ENCODE data around the gene LASP1.

LASP1 gene

DNA sequence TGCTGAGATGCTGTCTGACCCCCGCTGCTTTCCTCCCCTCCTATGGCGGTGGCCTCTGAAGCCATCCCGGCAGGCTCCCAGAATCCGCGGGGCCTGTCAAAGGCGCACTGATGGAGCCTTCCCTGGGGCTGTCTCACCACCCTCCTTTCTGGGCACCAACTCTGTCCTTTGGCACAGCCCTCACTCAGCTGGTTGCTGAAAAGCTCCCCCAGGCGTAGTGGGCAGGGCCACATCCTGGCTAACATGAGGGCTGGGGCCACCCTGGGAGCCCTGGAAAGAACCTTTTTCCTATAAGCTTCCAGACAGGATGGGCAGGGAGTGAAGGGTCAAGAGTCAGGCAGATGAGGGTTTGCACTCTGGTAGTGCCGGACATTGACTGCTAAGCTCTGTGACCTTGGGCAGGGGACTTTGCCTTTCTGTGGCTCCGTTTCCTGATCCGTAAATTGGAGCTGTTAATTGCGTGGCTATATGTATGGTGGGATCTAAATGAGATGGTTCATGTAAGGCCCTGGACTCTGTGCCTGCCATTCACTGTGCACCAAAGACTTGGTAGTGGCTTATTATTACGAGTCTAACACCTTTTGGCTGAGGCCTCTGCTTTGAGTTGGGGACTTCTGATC is 27.9 kb downstream of the LASP1 start:
- Histone ChIP-seq H3K27me3 (no peaks in the 10 kb centered on the region), H3K4me1 (peaks cover 21% of the 10 kb centered on the region), H3K4me3 (ENCODE audit: low read depth, low read length) (no peak overlapping the region), H3K9me3 (no peaks in the 10 kb centered on the region), H3K36me3 (no peaks in the 10 kb centered on the region)
- DNase-seq = no peak
- TF ChIP-seq, protein P1, sequence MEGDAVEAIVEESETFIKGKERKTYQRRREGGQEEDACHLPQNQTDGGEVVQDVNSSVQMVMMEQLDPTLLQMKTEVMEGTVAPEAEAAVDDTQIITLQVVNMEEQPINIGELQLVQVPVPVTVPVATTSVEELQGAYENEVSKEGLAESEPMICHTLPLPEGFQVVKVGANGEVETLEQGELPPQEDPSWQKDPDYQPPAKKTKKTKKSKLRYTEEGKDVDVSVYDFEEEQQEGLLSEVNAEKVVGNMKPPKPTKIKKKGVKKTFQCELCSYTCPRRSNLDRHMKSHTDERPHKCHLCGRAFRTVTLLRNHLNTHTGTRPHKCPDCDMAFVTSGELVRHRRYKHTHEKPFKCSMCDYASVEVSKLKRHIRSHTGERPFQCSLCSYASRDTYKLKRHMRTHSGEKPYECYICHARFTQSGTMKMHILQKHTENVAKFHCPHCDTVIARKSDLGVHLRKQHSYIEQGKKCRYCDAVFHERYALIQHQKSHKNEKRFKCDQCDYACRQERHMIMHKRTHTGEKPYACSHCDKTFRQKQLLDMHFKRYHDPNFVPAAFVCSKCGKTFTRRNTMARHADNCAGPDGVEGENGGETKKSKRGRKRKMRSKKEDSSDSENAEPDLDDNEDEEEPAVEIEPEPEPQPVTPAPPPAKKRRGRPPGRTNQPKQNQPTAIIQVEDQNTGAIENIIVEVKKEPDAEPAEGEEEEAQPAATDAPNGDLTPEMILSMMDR (IDR thresholded peaks at IDR 0.05; ENCODE audit: low read depth, low read length) = no peak

GRCh38 chr17:38898291-38898679 is 28.4 kb downstream of the LASP1 start:
- Histone ChIP-seq H3K27me3 (no peaks in the 10 kb centered on the region), H3K9me3 (no peaks in the 10 kb centered on the region), H3K4me1 (peaks cover 21% of the 10 kb centered on the region), H3K4me3 (ENCODE audit: low read depth, low read length) (no peak overlapping the region), H3K36me3 (no peaks in the 10 kb centered on the region)
- TF ChIP-seq, protein P1 (IDR thresholded peaks at IDR 0.05; ENCODE audit: low read depth, low read length) = no peak
- no peak for DNase-seq

DNA sequence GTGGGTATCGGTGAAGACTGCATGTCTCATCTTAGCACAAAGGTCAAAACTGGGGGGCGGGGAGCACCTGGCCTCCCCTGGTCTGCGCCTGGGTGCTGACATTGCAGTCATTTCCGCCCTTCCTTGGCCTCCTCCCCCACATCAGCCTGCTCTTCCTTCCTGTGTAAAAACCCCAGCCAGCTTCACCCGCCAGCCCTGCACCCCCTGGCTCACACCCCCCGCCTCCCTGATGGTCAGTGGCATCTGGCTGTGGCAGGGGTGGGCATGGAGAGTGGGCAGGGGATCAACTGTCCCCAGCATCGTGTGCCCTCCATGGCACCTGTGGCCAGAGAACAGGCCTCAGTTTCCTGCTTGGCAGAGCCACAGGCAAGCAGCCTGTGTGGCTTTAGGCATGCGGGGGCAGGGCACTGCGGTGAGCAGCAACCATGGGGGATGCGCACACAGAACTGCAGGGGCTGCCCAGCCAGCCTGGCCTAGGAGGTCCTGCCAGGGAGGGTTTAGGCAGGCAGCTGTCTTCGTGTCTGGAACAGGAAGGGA is 29.0 kb downstream of the LASP1 start:
- DNase-seq = no peak
- H3K4me1 ChIP-seq = peaks cover 21% of the 10 kb centered on the region
- no peaks in the 10 kb centered on the region for H3K9me3 ChIP-seq
- TF ChIP-seq, protein P1 (IDR thresholded peaks at IDR 0.05; ENCODE audit: low read depth, low read length) = no peak
- H3K4me3 ChIP-seq (ENCODE audit: low read depth, low read length) = no peak overlapping the region
- H3K27me3 ChIP-seq = no peaks in the 10 kb centered on the region
- H3K36me3 ChIP-seq = no peaks in the 10 kb centered on the region

DNA sequence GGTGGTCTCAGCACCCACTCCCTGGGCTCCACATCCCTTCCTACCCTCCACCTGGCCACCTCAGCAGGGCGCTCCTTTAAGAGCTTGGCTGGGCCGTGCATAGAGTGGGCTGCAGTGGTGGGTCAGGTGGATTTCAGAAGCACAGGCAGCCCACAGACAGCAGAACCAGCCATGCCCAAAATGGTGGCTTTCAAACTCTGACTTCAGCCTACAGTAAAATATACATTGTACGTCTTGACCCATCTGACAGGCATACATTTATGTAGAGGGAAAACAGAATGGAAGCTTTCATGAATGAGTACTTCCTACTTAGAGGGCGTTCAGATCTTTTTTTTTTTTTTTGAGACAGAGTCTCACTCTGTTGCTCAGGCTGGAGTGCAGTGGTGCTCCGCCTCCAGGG is 29.6 kb downstream of the LASP1 start:
- TF ChIP-seq, protein P1 (IDR thresholded peaks at IDR 0.05; ENCODE audit: low read depth, low read length) = no peak
- Histone ChIP-seq H3K4me3 (ENCODE audit: low read depth, low read length) (no peak overlapping the region), H3K27me3 (no peaks in the 10 kb centered on the region), H3K9me3 (no peaks in the 10 kb centered on the region), H3K36me3 (no peaks in the 10 kb centered on the region), H3K4me1 (peaks cover 19% of the 10 kb centered on the region)
- no peak for DNase-seq

- TF ChIP-seq, protein P1 (IDR thresholded peaks at IDR 0.05; ENCODE audit: low read depth, low read length) = no peak
- Histone ChIP-seq H3K36me3 (no peaks in the 10 kb centered on the region), H3K27me3 (no peaks in the 10 kb centered on the region), H3K9me3 (no peaks in the 10 kb centered on the region), H3K4me1 (peaks cover 19% of the 10 kb centered on the region), H3K4me3 (ENCODE audit: low read depth, low read length) (no peak overlapping the region)
- DNase-seq = peak; percentile 42
These were observed 31.3 kb downstream of the LASP1 start for GRCh38 chr17:38900978-38901656.

GRCh38 chr17:38903404-38903803 is 33.5 kb downstream of the LASP1 start:
- Histone ChIP-seq H3K4me1 (peaks cover 8% of the 10 kb centered on the region), H3K36me3 (no peaks in the 10 kb centered on the region), H3K4me3 (ENCODE audit: low read depth, low read length) (no peak overlapping the region), H3K27me3 (no peaks in the 10 kb centered on the region), H3K9me3 (no peaks in the 10 kb centered on the region)
- no peak for DNase-seq
- TF ChIP-seq, protein P1 (IDR thresholded peaks at IDR 0.05; ENCODE audit: low read depth, low read length) = no peak
